HepG2 (cell line): Measurements from ENCODE around the gene OSR1. TPM values are rescaled to one million over a fixed set of nuclear protein-coding genes. Genes with fewer than 3 reads are reported as not detected.

ENCODE experiments used
- ASH2L ChIP-seq: fragments of 300-600, 200-600 bp; sonication (generic); IDR thresholded peaks from 2 replicates; pipeline ENCODE4 v1.7.0; 2017; ENCODE audit warnings: low read depth, mild to moderate bottlenecking, moderate library complexity, mixed read lengths, low read length; ENCODE audit not compliant: insufficient read length
- BATF2 ChIP-seq: sonication (generic); formaldehyde crosslinking; IDR thresholded peaks from 2 replicates; pipeline ENCODE4 v1.8.0; 2022; ENCODE audit warnings: mild to moderate bottlenecking, missing genetic modification reagents, moderate library complexity
- E2F5 ChIP-seq: sonication (generic); formaldehyde crosslinking; conservative IDR thresholded peaks from 2 replicates; pipeline ENCODE4 v1.4.0; 2020; ENCODE audit warnings: missing genetic modification reagents
- KDM5A ChIP-seq: fragments of 200-600 bp; sonication (generic); IDR thresholded peaks from 2 replicates; pipeline ENCODE4 v1.7.0; 2018; ENCODE audit warnings: antibody characterized with exemption, mild to moderate bottlenecking, low read length, borderline replicate concordance
- MIXL1 ChIP-seq: IDR thresholded peaks from 2 replicates; pipeline ENCODE4 v1.6.1; 2016
- MLX ChIP-seq: IDR thresholded peaks from 2 replicates; pipeline ENCODE4 v1.6.1; 2016
- MXD4 ChIP-seq: IDR thresholded peaks from 2 replicates; pipeline ENCODE4 v1.6.1; 2016; ENCODE audit warnings: mild to moderate bottlenecking, missing biosample characterization, missing genetic modification reagents
- THAP7 ChIP-seq: sonication (generic); formaldehyde crosslinking; IDR thresholded peaks from 2 replicates; pipeline ENCODE4 v1.8.1; 2023; ENCODE audit warnings: mild to moderate bottlenecking, missing genetic modification reagents
- ZNF281 ChIP-seq: sonication (generic); formaldehyde crosslinking; IDR thresholded peaks from 2 replicates; pipeline ENCODE4 v1.4.0; 2020; ENCODE audit warnings: missing genetic modification reagents, borderline replicate concordance
- ZNF354B ChIP-seq: sonication (generic); formaldehyde crosslinking; IDR thresholded peaks from 2 replicates; pipeline ENCODE4 v1.8.0; 2022; ENCODE audit warnings: mild to moderate bottlenecking, missing genetic modification reagents
- ZNF576 ChIP-seq: sonication (generic); formaldehyde crosslinking; IDR thresholded peaks from 2 replicates; pipeline ENCODE4 v1.4.0; 2020; ENCODE audit warnings: mild to moderate bottlenecking, missing genetic modification reagents
- ZNF597 ChIP-seq: sonication (generic); formaldehyde crosslinking; IDR thresholded peaks from 2 replicates; pipeline ENCODE4 v1.5.0; 2020; ENCODE audit warnings: missing genetic modification reagents
- ZNF747 ChIP-seq: sonication (generic); formaldehyde crosslinking; IDR thresholded peaks from 2 replicates; pipeline ENCODE4 v1.8.1; 2023; ENCODE audit warnings: missing genetic modification reagents, mild to moderate bottlenecking, borderline replicate concordance
- ZUFSP ChIP-seq: sonication (generic); formaldehyde crosslinking; IDR thresholded peaks from 2 replicates; pipeline ENCODE4 v1.9.0; 2021; ENCODE audit warnings: missing genetic modification reagents, mild to moderate bottlenecking, borderline replicate concordance
- polyA plus RNA-seq, 8 experiments: library from polyadenylated mRNA; depleted of rRNA in 3 of 8; stranded (reverse) in 7 of 8; unstranded in 1 of 8; fragments of >200 nt; fragmentation: Illumina TruSeq in 4 of 8; extraction: Trizol in 4 of 8; gene quantifications; 2 replicates each; pipeline versions ENCODE4 v1.2.1 to v1.2.3, GENCODE V29; 2011 to 2016; ENCODE audit warnings: low read depth in 4 of 8, missing spikeins in 1 of 8, mixed read lengths in 1 of 8; ENCODE audit not compliant: insufficient read depth in 1 of 8
- total RNA-seq, 5 experiments: library from RNA; depleted of rRNA; stranded (reverse); fragments of >200 nt; fragmentation: Illumina TruSeq; extraction: Trizol; gene quantifications; 2 replicates each; pipeline ENCODE4 v1.2.3, GENCODE V29; 2016; ENCODE audit warnings: low read depth in 1 of 5
- TF ChIP-seq, protein P1 (sequence below): sonication (generic); formaldehyde crosslinking; IDR thresholded peaks from 2 replicates; pipeline ENCODE4 v1.4.0; 2020; ENCODE audit warnings: missing genetic modification reagents

Gene OSR1
- total and polyA plus RNA-seq, 2 of the 13 experiments (the other 11 are each of a cell fraction or from before 2014, with no cell fraction given), result 0.63 to 1.1 TPM

DNA sequence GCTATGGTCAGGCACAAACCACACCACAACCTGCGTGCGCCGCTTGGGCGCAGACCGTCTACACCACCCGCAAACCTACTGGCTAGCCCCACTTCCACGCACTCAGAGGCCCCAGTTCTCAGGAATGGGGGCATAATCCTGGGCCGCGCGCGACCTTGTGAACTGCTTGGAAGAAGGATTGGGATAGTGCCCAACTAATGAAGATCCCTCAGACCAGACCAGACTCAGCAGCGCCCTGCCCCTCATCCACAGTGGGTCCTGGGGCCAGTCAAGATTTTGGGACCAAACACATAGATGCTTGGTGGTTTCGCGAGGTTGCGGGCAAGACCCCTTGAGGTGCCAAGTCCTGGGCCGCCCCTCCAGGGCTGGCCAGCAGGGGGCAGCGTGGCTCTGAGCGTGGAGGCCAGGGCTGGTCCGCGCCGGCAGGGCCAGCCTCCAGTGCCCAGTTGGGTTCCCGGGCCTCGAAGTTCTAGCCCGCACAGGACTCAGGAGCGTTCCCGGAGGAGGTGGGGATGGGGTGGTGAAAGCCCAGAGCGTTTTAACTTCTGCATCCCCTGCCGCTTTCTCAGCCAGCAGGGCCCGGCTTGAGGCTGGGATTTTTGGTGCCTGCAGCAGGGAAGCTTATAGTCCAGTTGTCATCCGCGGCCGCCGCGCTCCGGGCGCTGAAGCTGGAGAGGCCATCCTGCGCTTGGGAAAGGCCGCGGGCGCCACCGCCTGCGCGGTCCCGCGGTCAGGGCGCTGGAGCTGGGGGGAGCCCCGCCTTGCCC is 8.3 kb downstream of the OSR1 start (continued):
- no peak for TF ChIP-seq MLX (CRISPR knock-in tag)
- no peak for TF ChIP-seq KDM5A
- no peak for TF ChIP-seq ZNF354B (CRISPR knock-in tag)
- no peak for TF ChIP-seq ASH2L
- TF ChIP-seq MXD4 (CRISPR knock-in tag), result no peak
- TF ChIP-seq ZUFSP (CRISPR knock-in tag), result no peak
- TF ChIP-seq, protein P1, sequence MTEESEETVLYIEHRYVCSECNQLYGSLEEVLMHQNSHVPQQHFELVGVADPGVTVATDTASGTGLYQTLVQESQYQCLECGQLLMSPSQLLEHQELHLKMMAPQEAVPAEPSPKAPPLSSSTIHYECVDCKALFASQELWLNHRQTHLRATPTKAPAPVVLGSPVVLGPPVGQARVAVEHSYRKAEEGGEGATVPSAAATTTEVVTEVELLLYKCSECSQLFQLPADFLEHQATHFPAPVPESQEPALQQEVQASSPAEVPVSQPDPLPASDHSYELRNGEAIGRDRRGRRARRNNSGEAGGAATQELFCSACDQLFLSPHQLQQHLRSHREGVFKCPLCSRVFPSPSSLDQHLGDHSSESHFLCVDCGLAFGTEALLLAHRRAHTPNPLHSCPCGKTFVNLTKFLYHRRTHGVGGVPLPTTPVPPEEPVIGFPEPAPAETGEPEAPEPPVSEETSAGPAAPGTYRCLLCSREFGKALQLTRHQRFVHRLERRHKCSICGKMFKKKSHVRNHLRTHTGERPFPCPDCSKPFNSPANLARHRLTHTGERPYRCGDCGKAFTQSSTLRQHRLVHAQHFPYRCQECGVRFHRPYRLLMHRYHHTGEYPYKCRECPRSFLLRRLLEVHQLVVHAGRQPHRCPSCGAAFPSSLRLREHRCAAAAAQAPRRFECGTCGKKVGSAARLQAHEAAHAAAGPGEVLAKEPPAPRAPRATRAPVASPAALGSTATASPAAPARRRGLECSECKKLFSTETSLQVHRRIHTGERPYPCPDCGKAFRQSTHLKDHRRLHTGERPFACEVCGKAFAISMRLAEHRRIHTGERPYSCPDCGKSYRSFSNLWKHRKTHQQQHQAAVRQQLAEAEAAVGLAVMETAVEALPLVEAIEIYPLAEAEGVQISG (CRISPR knock-in tag), result no peak
- TF ChIP-seq MIXL1, result no peak
- no peak for TF ChIP-seq E2F5 (CRISPR knock-in tag)
- no peak for TF ChIP-seq ZNF597 (CRISPR knock-in tag)
- no peak for TF ChIP-seq THAP7
- no peak for TF ChIP-seq ZNF747 (CRISPR knock-in tag)
- TF ChIP-seq ZNF576, result no peak
- TF ChIP-seq BATF2 (CRISPR knock-in tag), result no peak
- no peak for TF ChIP-seq ZNF281 (CRISPR knock-in tag)
